HepG2 (cell line): ENCODE results near the gene C2. TPM values are rescaled to one million over a fixed set of nuclear protein-coding genes. Genes with fewer than 3 reads are reported as not detected.
A peak's percentile ranks its signal among the peaks of the same experiment; 100 is the strongest.

Experiments used
- CC2D1A ChIP-seq: sonication (generic); formaldehyde crosslinking; IDR thresholded peaks from 2 replicates; pipeline ENCODE4 v1.8.1; 2023; ENCODE audit warnings: mild to moderate bottlenecking, missing genetic modification reagents
- NCOA1 ChIP-seq: sonication (generic); formaldehyde crosslinking; IDR thresholded peaks from 2 replicates; pipeline ENCODE4 v1.9.0; 2021; ENCODE audit warnings: missing genetic modification reagents
- NR0B2 ChIP-seq: sonication (generic); formaldehyde crosslinking; IDR thresholded peaks from 2 replicates; pipeline ENCODE4 v1.4.0; 2020; ENCODE audit warnings: mild to moderate bottlenecking, missing genetic modification reagents
- ZBED4 ChIP-seq: sonication (generic); formaldehyde crosslinking; IDR thresholded peaks from 2 replicates; pipeline ENCODE4 v1.4.0; 2020; ENCODE audit warnings: missing genetic modification reagents, borderline replicate concordance
- ZNF460 ChIP-seq: sonication (generic); formaldehyde crosslinking; IDR thresholded peaks from 2 replicates; pipeline ENCODE4 v1.5.1; 2020; ENCODE audit warnings: missing genetic modification reagents, mild to moderate bottlenecking, borderline replicate concordance
- ZNF513 ChIP-seq: sonication (generic); formaldehyde crosslinking; conservative IDR thresholded peaks from 2 replicates; pipeline ENCODE4 v1.5.0; 2020; ENCODE audit warnings: missing genetic modification reagents
- ZNF816 ChIP-seq: sonication (generic); formaldehyde crosslinking; IDR thresholded peaks from 2 replicates; pipeline ENCODE4 v1.8.0; 2022; ENCODE audit warnings: missing genetic modification reagents, mild to moderate bottlenecking, borderline replicate concordance
- ZNF83 ChIP-seq: sonication (generic); formaldehyde crosslinking; IDR thresholded peaks from 2 replicates; pipeline ENCODE4 v1.4.0; 2020; ENCODE audit warnings: missing genetic modification reagents, mild to moderate bottlenecking, borderline replicate concordance
- ZSCAN20 ChIP-seq: sonication (generic); formaldehyde crosslinking; IDR thresholded peaks from 2 replicates; pipeline ENCODE4 v1.4.0; 2020; ENCODE audit warnings: missing genetic modification reagents, mild to moderate bottlenecking, borderline replicate concordance
- polyA plus RNA-seq, 8 experiments: library from polyadenylated mRNA; depleted of rRNA in 3 of 8; stranded (reverse) in 7 of 8; unstranded in 1 of 8; fragments of >200 nt; fragmentation: Illumina TruSeq in 4 of 8; extraction: Trizol in 4 of 8; gene quantifications; 2 replicates each; pipeline versions ENCODE4 v1.2.1 to v1.2.3, GENCODE V29; 2011 to 2016; ENCODE audit warnings: low read depth in 4 of 8, missing spikeins in 1 of 8, mixed read lengths in 1 of 8; ENCODE audit not compliant: insufficient read depth in 1 of 8
- total RNA-seq, 5 experiments: library from RNA; depleted of rRNA; stranded (reverse); fragments of >200 nt; fragmentation: Illumina TruSeq; extraction: Trizol; gene quantifications; 2 replicates each; pipeline ENCODE4 v1.2.3, GENCODE V29; 2016; ENCODE audit warnings: low read depth in 1 of 5
- TF ChIP-seq, protein P1 (sequence below): sonication (generic); formaldehyde crosslinking; IDR thresholded peaks from 2 replicates; pipeline ENCODE4 v1.4.0; 2020; ENCODE audit warnings: missing genetic modification reagents
- TF ChIP-seq, protein P2 (sequence below): sonication (generic); formaldehyde crosslinking; IDR thresholded peaks from 2 replicates; pipeline ENCODE4 v1.8.1; 2022; ENCODE audit warnings: low read depth, mild to moderate bottlenecking, missing genetic modification reagents
- TF ChIP-seq, protein P3 (sequence below): IDR thresholded peaks from 2 replicates; pipeline ENCODE4 v1.6.1; 2012; ENCODE audit warnings: low read depth, low read length, improper control_type of control experiment
- TF ChIP-seq, protein P4 (sequence below): sonication (generic); formaldehyde crosslinking; IDR thresholded peaks from 2 replicates; pipeline ENCODE4 v1.4.0; 2020; ENCODE audit warnings: missing genetic modification reagents

C2 gene
- total and polyA plus RNA-seq, 2 of the 13 experiments (the other 11 are each of a cell fraction or from before 2014, with no cell fraction given) = 165 to 307 TPM

DNA sequence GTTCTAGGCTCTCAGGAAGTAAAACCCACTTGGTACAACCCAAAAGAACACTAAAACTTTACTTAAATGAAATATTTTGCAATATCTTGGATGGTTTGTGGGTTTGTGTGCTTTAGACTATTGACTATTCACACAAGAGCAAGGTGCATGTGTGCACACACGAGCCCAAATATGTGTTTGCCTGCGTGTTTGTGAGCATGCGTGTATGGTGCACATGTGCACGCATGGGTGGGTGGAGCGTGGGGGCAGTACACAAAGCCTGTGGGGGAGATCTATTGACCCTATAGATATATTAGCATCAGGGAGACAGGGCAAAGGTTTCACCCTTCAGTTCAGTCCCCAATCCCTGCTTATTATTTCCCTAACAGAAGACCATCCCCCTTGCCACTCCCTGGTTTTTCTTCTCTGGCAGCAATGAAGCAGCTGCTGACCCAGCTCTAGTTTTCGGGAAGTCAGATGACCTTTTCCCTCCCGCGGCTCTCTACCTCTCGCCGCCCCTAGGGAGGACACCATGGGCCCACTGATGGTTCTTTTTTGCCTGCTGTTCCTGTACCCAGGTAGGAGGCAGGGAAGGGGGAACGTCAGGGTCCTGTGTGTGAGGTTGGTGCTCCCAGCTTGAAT is at the start of gene C2 (continued):
- TF ChIP-seq, protein P1, sequence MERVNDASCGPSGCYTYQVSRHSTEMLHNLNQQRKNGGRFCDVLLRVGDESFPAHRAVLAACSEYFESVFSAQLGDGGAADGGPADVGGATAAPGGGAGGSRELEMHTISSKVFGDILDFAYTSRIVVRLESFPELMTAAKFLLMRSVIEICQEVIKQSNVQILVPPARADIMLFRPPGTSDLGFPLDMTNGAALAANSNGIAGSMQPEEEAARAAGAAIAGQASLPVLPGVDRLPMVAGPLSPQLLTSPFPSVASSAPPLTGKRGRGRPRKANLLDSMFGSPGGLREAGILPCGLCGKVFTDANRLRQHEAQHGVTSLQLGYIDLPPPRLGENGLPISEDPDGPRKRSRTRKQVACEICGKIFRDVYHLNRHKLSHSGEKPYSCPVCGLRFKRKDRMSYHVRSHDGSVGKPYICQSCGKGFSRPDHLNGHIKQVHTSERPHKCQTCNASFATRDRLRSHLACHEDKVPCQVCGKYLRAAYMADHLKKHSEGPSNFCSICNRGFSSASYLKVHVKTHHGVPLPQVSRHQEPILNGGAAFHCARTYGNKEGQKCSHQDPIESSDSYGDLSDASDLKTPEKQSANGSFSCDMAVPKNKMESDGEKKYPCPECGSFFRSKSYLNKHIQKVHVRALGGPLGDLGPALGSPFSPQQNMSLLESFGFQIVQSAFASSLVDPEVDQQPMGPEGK (CRISPR knock-in tag) = peak; percentile 97
- no peak for TF ChIP-seq ZNF816
- peak; percentile 80; the same call in 1 of the 2 replicates for TF ChIP-seq CC2D1A (CRISPR knock-in tag)
- TF ChIP-seq, protein P2, sequence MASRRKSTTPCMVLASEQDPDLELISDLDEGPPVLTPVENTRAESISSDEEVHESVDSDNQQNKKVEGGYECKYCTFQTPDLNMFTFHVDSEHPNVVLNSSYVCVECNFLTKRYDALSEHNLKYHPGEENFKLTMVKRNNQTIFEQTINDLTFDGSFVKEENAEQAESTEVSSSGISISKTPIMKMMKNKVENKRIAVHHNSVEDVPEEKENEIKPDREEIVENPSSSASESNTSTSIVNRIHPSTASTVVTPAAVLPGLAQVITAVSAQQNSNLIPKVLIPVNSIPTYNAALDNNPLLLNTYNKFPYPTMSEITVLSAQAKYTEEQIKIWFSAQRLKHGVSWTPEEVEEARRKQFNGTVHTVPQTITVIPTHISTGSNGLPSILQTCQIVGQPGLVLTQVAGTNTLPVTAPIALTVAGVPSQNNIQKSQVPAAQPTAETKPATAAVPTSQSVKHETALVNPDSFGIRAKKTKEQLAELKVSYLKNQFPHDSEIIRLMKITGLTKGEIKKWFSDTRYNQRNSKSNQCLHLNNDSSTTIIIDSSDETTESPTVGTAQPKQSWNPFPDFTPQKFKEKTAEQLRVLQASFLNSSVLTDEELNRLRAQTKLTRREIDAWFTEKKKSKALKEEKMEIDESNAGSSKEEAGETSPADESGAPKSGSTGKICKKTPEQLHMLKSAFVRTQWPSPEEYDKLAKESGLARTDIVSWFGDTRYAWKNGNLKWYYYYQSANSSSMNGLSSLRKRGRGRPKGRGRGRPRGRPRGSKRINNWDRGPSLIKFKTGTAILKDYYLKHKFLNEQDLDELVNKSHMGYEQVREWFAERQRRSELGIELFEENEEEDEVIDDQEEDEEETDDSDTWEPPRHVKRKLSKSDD (CRISPR knock-in tag) = no peak
- TF ChIP-seq, protein P3, sequence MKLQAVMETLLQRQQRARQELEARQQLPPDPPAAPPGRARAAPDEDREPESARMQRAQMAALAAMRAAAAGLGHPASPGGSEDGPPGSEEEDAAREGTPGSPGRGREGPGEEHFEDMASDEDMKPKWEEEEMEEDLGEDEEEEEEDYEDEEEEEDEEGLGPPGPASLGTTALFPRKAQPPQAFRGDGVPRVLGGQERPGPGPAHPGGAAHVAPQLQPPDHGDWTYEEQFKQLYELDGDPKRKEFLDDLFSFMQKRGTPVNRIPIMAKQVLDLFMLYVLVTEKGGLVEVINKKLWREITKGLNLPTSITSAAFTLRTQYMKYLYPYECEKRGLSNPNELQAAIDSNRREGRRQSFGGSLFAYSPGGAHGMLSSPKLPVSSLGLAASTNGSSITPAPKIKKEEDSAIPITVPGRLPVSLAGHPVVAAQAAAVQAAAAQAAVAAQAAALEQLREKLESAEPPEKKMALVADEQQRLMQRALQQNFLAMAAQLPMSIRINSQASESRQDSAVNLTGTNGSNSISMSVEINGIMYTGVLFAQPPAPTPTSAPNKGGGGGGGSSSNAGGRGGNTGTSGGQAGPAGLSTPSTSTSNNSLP = peak; percentile 90
- no peak for TF ChIP-seq NCOA1 (CRISPR knock-in tag)
- peak; percentile 97 for TF ChIP-seq ZBED4
- no peak for TF ChIP-seq ZNF83 (CRISPR knock-in tag)
- no peak for TF ChIP-seq ZNF460 (CRISPR knock-in tag)
- TF ChIP-seq ZSCAN20 (CRISPR knock-in tag) = no peak
- TF ChIP-seq NR0B2 (CRISPR knock-in tag) = no peak
- TF ChIP-seq, protein P4, sequence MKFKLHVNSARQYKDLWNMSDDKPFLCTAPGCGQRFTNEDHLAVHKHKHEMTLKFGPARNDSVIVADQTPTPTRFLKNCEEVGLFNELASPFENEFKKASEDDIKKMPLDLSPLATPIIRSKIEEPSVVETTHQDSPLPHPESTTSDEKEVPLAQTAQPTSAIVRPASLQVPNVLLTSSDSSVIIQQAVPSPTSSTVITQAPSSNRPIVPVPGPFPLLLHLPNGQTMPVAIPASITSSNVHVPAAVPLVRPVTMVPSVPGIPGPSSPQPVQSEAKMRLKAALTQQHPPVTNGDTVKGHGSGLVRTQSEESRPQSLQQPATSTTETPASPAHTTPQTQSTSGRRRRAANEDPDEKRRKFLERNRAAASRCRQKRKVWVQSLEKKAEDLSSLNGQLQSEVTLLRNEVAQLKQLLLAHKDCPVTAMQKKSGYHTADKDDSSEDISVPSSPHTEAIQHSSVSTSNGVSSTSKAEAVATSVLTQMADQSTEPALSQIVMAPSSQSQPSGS (CRISPR knock-in tag) = peak; percentile 81
- no peak for TF ChIP-seq ZNF513 (CRISPR knock-in tag)
